Endothelial cell of umbilical vein (primary cell): ENCODE results near the gene METTL24. TPM values are rescaled to one million over a fixed set of nuclear protein-coding genes. Genes with fewer than 3 reads are reported as not detected.

ENCODE experiments used
- BruUV-seq: library from RNA; stranded (reverse); fragments of 400-500 nt; replicated peaks from 2 replicates; lab custom pipeline; 2021; lab: Mats Ljungman, UMichigan
- CTCF ChIA-PET: fragments of 300-600, 350-600 bp; sonication (Branson Sonifier 250); formaldehyde crosslinking; loops from one replicate; lab custom pipeline; 2021; ENCODE audit warnings: antibody characterized with exemption, inconsistent platforms; lab: Charles Lee
- POLR2A ChIA-PET: fragments of 300-600, 350-600 bp; sonication (Branson Sonifier 250); formaldehyde crosslinking; loops from one replicate; lab custom pipeline; 2021; ENCODE audit warnings: antibody characterized with exemption, inconsistent platforms; lab: Charles Lee
- DNase-seq: peaks from one replicate; pipeline ENCODE4 v3.0.0-alpha.2; 2011; ENCODE audit warnings: low read depth, low spot score
- FAIRE-seq: peaks from 2 replicates; lab custom pipeline; 2011; peaks lifted over from hg19 to GRCh38; lab: Jason Lieb, UNC
- H2AFZ ChIP-seq: 2 replicates; pipeline ENCODE4 v1.6.0; 2012; ENCODE audit warnings: low read depth, low read length, control low read depth, inconsistent platforms
- H3K27ac ChIP-seq: 2 replicates; pipeline ENCODE4 v1.5.1; 2011; ENCODE audit warnings: low read depth, mild to moderate bottlenecking, control low read depth, low read length, moderate library complexity; ENCODE audit not compliant: insufficient read depth
- H3K27me3 ChIP-seq, 2 experiments: 2 replicates each; pipeline versions ENCODE4 v1.6.0 to v1.6.1; 2011; ENCODE audit warnings: low read length in 2 of 2, mixed read lengths in 1 of 2; ENCODE audit not compliant: control insufficient read depth in 2 of 2, insufficient read depth in 2 of 2
- H3K36me3 ChIP-seq, 2 experiments: 2 replicates in 1 of 2; 3 replicates in 1 of 2; pipeline ENCODE4 v1.5.1; 2011; ENCODE audit warnings: low read length in 2 of 2, mild to moderate bottlenecking in 1 of 2, moderate library complexity in 1 of 2; ENCODE audit not compliant: control insufficient read depth in 2 of 2, insufficient read depth in 2 of 2; ENCODE audit errors: extremely low read depth in 1 of 2
- H3K4me1 ChIP-seq: 3 replicates; pipeline ENCODE4 v1.5.1; 2011; ENCODE audit warnings: mild to moderate bottlenecking, low read length; ENCODE audit not compliant: control insufficient read depth, insufficient read depth; ENCODE audit errors: extremely low read depth
- H3K4me2 ChIP-seq: 2 replicates; pipeline ENCODE4 v1.6.1; 2011; ENCODE audit warnings: low read length, control low read depth, mixed read lengths; ENCODE audit not compliant: insufficient read depth
- H3K4me3 ChIP-seq, 3 experiments: fragments of 200-600 bp in 1 of 3; sonication (generic), shearing (Covaris generic) in 1 of 3; replicated peaks in 1 of 3; 2 replicates each; pipeline ENCODE4 v1.5.1; 2011 to 2016; ENCODE audit warnings: control low read depth in 3 of 3, low read length in 3 of 3, mild to moderate bottlenecking in 2 of 3, inconsistent platforms in 1 of 3, low read depth in 1 of 3, moderate library complexity in 1 of 3; ENCODE audit not compliant: insufficient read depth in 1 of 3
- H3K79me2 ChIP-seq: 2 replicates; pipeline ENCODE4 v1.6.0; 2012; ENCODE audit warnings: low read length, inconsistent platforms; ENCODE audit not compliant: control insufficient read depth, insufficient read depth
- H3K9ac ChIP-seq: replicated peaks from 2 replicates; pipeline ENCODE3; 2011; ENCODE audit warnings: low read length, control low read depth; ENCODE audit not compliant: insufficient read depth; ENCODE audit errors: extremely low read depth
- H3K9me1 ChIP-seq: replicated peaks from 3 replicates; pipeline ENCODE4 v1.6.0; 2011; ENCODE audit warnings: mild to moderate bottlenecking, low read length; ENCODE audit not compliant: control insufficient read depth, insufficient read depth; ENCODE audit errors: extremely low read depth
- H3K9me3 ChIP-seq: replicated peaks from 2 replicates; pipeline ENCODE4 v1.5.1; 2012; ENCODE audit warnings: low read length, inconsistent platforms; ENCODE audit not compliant: control insufficient read depth, insufficient read depth
- H4K20me1 ChIP-seq: replicated peaks from 2 replicates; pipeline ENCODE3; 2011; ENCODE audit warnings: mild to moderate bottlenecking, low read length; ENCODE audit not compliant: control insufficient read depth, insufficient read depth; ENCODE audit errors: extremely low read depth
- EZH2 ChIP-seq: IDR thresholded peaks from 2 replicates; pipeline ENCODE4 v1.6.1; 2012; ENCODE audit warnings: borderline replicate concordance, low read depth, mild to moderate bottlenecking, moderate library complexity, low read length, inconsistent platforms; ENCODE audit not compliant: severe bottlenecking
- FOS ChIP-seq: IDR thresholded peaks from 2 replicates; pipeline ENCODE4 v1.6.1; 2011; ENCODE audit warnings: mild to moderate bottlenecking, low read length, moderate library complexity, borderline replicate concordance; ENCODE audit not compliant: insufficient read depth
- GATA2 ChIP-seq: IDR thresholded peaks from 2 replicates; pipeline ENCODE4 v1.7.0; 2011; ENCODE audit warnings: low read depth, mild to moderate bottlenecking, moderate library complexity, mixed read lengths, low read length; ENCODE audit not compliant: insufficient read length, insufficient read depth
- JUN ChIP-seq: IDR thresholded peaks from 2 replicates; pipeline ENCODE4 v1.6.1; 2011; ENCODE audit warnings: borderline replicate concordance, low read depth; ENCODE audit not compliant: insufficient read length, insufficient read depth
- MYC ChIP-seq: IDR thresholded peaks from one replicate; pipeline ENCODE4 v1.6.1; 2011; ENCODE audit warnings: mild to moderate bottlenecking, low read depth, low read length
- POLR2A ChIP-seq: IDR thresholded peaks from 2 replicates; pipeline ENCODE4 v1.6.1; 2012; ENCODE audit warnings: low read depth, mild to moderate bottlenecking, control low read depth, low read length
- POLR2AphosphoS5 ChIP-seq: IDR thresholded peaks from 2 replicates; pipeline ENCODE4 v1.6.1; 2012; ENCODE audit warnings: low read depth, mild to moderate bottlenecking, control low read depth, low read length, moderate library complexity; ENCODE audit not compliant: insufficient read depth
- dilution Hi-C: fragments of 300-500 bp; cut with MboI; formaldehyde crosslinking; loops from one replicate; pipeline ENCODE4 v1.15.0; 2019; ENCODE audit warnings: low sequenced_read_pairs; ENCODE audit not compliant: extremely low pct_ligation_motif_present
- intact Hi-C: fragments of 100-400 bp; cut with micrococcal nuclease; formaldehyde crosslinking; loops from one replicate; pipeline ENCODE4 v1.10.0; 2022
- polyA plus RNA-seq, 4 experiments: library from polyadenylated mRNA; depleted of rRNA in 3 of 4; stranded (reverse) in 3 of 4; unstranded in 1 of 4; fragments of >200 nt; gene quantifications; 2 replicates each; pipeline versions ENCODE4 v1.2.1 to v1.2.3, GENCODE V29; 2011 to 2012; ENCODE audit warnings: missing spikeins in 1 of 4
- total RNA-seq: library from RNA; stranded (reverse); gene quantifications from 2 replicates; pipeline ENCODE4 v1.2.3, GENCODE V29; 2021
- TF ChIP-seq, protein P1 (sequence below): IDR thresholded peaks from 2 replicates; pipeline ENCODE4 v1.6.1; 2011; ENCODE audit not compliant: insufficient read depth, insufficient read length
- TF ChIP-seq, protein P2 (sequence below), 2 donors: IDR thresholded peaks; 1 replicate in 1 of 2; 2 replicates in 1 of 2; pipeline ENCODE4 v1.5.1; 2011; ENCODE audit warnings: low read length in 2 of 2, mild to moderate bottlenecking in 2 of 2, moderate library complexity in 2 of 2, control low read depth in 1 of 2, inconsistent platforms in 1 of 2, low read depth in 1 of 2; ENCODE audit not compliant: insufficient read depth in 1 of 2; ENCODE audit errors: extremely low read depth in 1 of 2

Gene METTL24
- total and polyA plus RNA-seq, 2 donors (not counting 3 experiments of a cell fraction or from before 2014, with no cell fraction given): not detected

DNA sequence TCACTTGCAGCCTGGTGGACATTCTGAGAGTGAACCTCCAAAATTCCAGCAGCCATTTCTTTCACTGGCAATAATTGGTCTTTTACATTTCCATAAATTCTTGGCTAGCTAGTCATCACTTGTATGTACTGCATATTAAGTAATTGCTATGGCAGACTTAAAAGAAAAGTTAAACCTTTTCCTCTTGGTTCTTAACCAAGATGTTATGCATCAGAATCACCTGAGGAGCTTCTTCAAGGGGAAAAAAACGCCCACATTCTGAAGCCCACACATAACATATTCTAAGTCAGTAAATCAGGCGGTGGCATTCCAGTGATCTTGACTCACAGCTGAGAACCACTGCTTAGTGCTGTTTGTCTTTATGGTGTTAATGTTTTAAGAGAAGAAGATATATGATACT is 140.9 kb downstream of the METTL24 start:
- Histone ChIP-seq H3K4me3 (no peak overlapping the region), H3K9ac (no peak overlapping the region), H3K27me3 (no peaks in the 10 kb centered on the region), H3K79me2 (no peaks in the 10 kb centered on the region), H3K9me3 (no peaks in the 10 kb centered on the region), H4K20me1 (no peaks in the 10 kb centered on the region), H3K4me2 (no peak overlapping the region), H3K9me1 (no peaks in the 10 kb centered on the region), H3K4me1 (no peaks in the 10 kb centered on the region), H2AFZ (no peak overlapping the region), H3K27ac (no peak overlapping the region), H3K36me3 (peaks cover 11 to 14% of the 10 kb centered on the region in 2 experiments)
- DNase-seq (no peak), FAIRE-seq (no peak)
- intact Hi-C loops: no loop called here
- ChIA-PET CTCF (no interaction called here), POLR2A (no interaction called here)
- dilution Hi-C loops: no loop called here
- TF ChIP-seq, protein P1, sequence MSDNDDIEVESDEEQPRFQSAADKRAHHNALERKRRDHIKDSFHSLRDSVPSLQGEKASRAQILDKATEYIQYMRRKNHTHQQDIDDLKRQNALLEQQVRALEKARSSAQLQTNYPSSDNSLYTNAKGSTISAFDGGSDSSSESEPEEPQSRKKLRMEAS: no peak
- no peak for TF ChIP-seq GATA2
- TF ChIP-seq MYC: no peak
- no peak for TF ChIP-seq POLR2AphosphoS5
- no peak for TF ChIP-seq EZH2
- TF ChIP-seq FOS: no peak
- TF ChIP-seq, protein P2, sequence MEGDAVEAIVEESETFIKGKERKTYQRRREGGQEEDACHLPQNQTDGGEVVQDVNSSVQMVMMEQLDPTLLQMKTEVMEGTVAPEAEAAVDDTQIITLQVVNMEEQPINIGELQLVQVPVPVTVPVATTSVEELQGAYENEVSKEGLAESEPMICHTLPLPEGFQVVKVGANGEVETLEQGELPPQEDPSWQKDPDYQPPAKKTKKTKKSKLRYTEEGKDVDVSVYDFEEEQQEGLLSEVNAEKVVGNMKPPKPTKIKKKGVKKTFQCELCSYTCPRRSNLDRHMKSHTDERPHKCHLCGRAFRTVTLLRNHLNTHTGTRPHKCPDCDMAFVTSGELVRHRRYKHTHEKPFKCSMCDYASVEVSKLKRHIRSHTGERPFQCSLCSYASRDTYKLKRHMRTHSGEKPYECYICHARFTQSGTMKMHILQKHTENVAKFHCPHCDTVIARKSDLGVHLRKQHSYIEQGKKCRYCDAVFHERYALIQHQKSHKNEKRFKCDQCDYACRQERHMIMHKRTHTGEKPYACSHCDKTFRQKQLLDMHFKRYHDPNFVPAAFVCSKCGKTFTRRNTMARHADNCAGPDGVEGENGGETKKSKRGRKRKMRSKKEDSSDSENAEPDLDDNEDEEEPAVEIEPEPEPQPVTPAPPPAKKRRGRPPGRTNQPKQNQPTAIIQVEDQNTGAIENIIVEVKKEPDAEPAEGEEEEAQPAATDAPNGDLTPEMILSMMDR (IDR thresholded peaks at IDR 0.05; ENCODE audit: extremely low read depth in 1 of 2, insufficient read depth in 1 of 2, low read depth in 1 of 2, low read length in 2 of 2): no peak
- TF ChIP-seq POLR2A: no peak
- no peak for TF ChIP-seq JUN
- BruUV-seq: no TSS peak
